GM19438 (cell line): ENCODE data around the gene MAST4.
A peak's percentile ranks its signal among the peaks of the same experiment; 100 is the strongest.
"Not testable (repeated sequence)": the region's sequence is repeated elsewhere in the genome, so short reads cannot be mapped to it uniquely, and the experiment has no call there.

Experiments used
- ATAC-seq: cut with Tn5 transposase; IDR thresholded peaks from one replicate; pipeline ENCODE4 v1.9.1; 2021; ENCODE audit warnings: low read depth; ENCODE audit not compliant: unreplicated experiment

MAST4 gene

DNA sequence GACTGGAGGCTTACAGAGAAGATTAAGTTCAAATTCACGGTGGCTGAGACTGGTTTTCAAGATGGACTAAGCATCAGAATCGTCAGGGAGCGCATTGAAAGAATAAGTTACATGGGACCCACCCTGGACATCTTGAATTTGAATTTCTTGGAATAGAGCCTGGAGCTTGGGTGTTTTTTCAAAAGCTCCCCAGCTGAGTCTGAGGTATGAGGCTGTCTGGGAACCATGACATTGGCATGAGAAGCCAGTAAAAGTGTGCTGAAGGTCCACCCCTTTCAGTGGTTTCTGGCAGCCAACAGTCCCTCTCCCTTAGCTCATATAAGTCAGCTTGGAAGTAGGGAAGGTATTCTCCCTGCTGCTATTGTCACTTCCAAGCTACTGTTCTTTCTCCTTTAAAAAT lies 97.8 kb downstream of the MAST4 start:
- ATAC-seq = no peak

DNA sequence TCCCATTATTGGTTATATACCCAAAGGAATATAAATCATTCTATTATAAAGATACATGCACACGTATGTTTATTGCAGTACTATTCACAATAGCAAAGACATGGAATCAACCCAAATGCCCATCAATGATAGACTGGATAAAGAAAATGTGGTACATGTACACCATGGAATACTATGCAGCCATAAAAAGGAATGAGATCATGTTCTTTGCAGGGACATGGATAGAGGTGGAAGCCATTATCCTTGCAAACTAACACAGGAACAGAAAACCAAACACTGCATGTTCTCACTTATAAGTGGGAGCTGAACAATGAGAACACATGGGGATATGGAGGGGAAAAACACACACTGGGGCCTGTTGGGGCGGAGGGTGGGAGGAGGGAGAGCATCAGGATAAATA lies 99.6 kb downstream of the MAST4 start:
- not testable (repeated sequence) for ATAC-seq

DNA sequence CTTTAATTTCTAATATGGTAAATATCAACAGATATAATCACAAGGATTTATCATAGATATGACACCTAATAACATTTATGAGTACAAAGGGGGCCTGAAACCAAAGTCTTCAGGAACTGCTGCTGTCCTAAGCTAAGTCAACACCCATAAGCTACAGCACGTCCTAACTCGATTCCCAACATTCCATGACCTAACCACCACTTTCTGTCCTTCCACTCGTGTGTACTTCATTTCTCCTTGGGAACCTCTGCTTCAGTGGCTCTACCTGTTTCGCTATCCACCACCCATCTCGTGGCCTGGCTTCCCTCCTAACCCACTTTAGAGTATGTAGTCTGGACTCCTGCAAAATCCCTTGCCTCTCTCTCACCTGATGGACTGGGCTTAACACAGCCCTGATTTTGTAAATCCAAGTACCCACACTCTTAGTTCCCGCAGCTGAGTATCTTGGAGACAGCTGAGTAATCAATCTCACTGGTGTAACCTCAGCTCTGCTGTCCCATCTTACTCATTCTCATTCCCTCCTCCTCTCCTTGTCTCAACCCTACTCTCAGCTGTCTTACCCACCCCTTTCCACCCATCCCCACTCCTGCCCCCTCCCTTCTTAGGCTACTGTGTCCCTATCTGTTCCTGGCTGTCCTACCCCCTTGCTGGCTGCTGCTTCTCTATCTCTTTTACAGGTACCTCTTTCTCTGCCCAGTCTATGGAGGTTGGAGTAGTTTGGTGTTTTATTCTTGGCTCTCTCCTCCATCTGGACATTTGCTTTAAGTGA lies 101.8 kb downstream of the MAST4 start:
- no peak for ATAC-seq

DNA sequence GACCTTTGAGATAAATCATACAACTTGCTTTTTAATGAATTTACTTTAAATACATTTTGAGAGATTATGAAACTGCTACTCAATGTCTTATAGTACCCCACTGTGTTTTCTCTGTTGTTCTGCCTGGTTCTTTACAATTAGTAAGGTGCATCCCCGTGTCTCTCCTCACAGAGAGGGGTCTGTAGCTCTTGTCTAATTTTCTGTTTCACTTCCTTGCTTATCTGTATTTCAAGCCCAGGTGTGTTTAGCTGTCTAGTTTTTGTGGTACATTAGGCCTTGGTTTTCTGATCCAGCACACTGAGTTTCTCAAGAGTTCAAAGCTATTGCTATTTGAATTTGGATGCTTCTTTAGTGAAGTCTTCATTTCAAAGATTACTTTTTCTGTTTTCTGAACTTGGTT lies 105.1 kb downstream of the MAST4 start:
- peak; percentile 76 for ATAC-seq

DNA sequence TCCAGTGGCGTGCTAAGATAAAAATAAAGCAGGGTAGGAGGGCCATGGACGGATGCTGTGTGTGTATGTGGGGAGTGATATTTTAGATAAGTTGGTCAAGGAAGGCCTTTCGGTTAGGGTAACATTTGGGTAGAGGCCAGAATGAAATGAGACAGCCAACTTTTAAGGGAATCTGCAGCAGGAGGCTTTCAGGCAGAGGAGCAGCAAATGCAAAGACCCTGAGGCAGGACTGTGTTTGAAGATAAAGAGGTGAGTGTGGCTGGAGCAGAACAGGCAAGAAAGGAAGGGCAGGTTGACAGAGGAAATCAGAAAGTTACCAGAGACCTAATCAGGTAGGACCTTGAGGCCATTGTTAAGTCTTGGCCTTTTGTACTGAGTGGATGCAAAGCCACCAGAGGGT lies 106.2 kb downstream of the MAST4 start:
- no peak for ATAC-seq

DNA sequence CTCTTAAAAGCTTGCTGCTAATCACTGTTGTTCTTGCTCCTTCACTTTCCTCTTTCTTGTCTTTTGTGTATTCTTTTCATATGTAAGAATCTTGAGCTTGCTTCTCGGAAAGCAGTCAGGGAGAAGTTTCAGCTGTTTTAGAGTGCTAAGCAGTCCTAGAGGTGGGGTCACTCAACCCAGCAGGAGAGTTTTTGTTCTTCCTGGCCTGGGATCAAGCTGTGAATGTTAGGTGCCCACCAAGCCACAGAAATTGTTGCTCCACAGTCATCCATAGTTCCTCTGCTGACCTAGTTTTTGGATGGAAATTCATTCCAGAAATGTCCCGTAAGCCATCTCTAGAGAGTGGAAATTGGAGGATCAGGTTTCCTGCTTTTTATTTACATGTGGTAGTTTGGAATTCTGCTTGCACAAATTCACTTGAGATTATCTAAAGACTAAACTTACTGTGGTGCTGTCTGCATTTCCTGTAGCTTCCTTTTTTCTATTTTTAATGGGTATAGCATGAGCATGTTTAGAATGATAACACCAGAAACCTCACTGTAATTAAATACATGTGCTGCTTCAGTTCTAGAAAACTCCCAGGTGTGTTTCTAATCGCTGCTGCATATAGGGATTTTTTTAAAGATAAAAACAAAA lies 108.7 kb downstream of the MAST4 start:
- no peak for ATAC-seq

DNA sequence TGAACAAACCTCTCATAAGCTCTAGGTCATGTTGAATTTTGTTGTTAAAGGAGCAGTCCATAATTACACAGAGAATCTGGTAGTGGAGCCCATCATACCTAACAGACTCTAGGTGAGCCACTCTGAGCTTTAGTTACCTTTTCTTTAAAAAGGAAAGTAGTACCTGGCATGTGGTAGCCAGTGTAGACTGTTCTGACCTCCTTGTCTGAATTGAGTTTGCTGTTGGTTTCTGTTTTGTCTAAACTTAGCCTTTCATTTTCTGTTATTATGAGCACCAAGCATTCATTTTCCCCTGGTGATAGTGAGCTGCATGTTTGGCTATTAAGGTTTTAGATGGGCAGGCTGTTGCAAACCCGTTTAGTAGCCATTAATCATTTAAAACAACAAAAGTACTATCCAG lies 112.2 kb downstream of the MAST4 start:
- ATAC-seq = peak; percentile 62

DNA sequence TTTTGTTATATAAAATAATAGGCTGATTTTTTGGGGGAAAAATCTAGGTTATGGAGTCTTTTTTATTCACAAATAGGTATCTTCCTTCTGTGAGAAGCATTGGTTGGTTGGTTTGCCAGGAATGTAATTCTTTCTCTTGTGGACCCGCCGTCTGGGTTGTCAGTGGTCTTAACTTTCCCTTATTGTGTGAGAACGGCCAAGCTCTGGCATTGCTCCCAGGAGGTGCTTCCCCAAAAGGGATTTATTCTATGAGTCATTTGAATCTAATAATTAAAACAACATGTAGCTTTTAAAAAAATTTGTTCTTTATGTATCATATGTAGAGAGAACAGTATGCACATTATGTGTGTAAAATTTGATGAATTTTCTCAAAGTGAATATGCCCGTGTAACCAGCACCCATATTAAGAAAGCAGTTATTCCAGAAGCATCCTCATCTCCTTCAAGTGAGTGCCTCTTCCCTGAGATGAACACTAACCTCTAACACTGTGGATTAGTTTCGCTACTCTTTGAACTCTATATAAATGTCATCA lies 114.4 kb downstream of the MAST4 start:
- no peak for ATAC-seq

DNA sequence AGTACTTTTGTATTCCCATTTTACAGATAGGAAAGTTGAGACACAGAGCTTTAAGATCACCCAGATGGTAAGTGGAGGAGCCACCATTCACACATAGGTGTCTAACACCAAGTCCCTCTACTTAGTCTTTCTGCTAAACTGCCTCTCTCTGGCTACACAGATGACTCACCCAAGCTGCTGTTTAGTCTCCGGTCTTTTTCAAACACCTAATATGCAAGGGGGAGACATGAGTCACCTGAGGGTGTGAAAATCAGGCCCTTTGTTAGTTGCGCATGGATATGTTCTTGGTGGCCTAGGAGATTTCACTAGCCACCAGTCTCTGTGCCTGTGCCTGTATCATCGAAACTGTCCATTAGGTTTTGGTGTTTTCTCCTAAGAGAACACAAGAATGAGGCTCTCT lies 117.8 kb downstream of the MAST4 start:
- no peak for ATAC-seq

DNA sequence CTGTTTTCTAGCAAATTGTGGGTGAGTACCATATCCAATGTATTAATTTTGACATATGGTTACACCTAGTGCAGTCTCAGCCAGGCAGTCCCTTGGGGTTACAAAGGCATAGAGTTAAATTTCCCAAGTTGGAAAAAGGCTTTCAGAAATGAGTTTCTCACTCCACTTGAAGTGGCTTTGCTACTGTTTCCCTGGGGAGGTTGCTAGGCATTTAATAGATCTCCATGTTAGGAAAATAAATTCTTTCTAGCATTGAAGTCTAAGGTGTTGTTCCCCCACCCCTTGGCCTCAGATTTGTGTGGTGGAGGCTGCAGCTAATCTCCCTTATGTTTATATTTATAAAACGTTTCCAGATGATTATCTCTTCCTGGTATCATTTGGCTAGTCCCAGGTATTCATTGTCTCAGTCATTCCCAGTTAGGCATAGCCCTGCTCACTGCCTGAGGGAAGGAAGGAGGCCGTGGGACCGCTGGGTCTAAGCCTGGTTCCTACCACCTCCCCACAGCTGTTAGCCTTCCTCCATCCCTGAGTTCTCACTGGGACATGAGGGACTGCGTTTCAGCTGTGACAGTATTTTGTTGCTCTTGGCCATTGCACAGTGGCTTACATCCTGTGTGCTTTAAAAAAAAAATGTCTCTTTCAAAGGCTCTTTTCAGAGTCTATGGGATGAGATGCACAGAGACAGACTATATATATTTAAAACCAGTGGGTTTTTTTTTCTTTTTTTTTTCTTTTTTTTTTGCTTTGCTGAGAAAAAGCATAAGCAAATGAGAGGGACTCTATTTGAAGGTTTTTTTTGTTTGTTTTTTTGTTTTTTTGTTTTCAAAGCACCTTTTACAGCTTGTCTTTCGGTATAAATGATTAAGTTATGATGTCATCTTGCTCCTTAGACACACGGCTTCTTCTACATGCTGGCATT lies 121.5 kb downstream of the MAST4 start:
- ATAC-seq = no peak

DNA sequence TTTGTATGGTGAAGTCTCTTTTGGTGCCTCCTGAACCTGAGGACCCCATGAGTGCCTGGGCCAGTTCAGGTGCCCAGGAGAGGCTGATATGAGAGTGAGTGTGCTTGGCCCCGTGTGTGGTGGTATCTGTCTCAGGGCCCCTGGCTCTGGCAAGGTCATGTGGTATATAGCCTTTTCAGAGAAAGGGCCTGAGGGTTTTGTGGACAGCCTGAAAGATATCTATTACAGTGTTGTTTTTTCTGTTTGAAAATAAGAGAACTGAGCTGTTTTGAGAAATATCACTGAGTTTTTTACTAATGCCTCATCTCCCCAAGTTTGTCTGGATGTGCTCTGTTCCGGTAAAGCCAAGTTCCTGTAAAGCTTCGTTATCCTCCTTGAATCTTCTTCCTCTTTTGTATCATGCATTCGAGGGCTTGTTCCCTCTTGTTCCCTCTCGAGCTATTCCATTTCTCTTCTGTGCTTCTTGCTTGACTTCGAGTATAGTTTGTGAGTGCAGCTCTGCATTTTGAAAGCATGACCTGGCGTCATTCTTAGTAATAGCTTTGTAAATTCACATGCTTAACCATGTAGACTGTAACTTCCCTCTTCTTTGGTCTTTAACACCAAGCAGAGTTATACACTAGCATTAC lies 122.3 kb downstream of the MAST4 start:
- no peak for ATAC-seq

DNA sequence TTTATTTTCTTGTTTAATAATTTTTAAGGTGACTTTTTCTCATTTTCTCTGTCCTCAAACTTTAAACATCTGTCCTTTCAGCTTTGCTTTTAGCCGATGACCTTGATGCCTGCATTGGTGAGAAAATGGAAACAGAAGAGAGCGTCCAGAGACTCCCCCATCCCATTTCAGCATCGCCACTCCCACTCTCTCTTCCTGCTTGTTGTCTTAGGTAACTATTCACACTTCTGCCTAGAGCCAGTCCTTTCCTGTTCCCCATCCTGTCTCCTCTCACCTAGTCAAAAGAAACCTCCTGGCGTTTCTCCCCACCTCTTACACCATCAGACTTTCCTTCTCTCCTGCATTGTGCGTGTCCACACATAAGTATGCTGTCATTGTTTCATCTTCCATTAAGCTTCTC lies 124.6 kb downstream of the MAST4 start:
- no peak for ATAC-seq

DNA sequence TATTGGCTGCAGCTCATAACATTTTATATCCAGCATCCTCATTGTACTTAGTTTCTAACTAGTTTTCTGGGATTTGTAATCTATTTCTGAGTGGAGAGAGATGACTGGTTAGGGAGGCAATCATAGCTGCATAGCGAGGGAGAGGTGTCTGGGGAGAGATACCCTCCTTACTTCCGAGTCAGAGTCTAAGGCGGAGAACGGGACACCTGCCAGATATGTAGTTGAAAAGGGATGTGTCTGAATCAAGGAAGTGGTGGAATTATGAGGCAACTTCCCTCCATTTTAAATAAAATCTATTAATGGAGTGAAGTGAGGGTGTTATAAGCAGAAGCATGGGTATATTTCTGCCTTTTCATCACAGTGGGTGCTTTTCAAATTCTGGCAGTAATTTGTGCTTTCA lies 126.5 kb downstream of the MAST4 start:
- no peak for ATAC-seq

DNA sequence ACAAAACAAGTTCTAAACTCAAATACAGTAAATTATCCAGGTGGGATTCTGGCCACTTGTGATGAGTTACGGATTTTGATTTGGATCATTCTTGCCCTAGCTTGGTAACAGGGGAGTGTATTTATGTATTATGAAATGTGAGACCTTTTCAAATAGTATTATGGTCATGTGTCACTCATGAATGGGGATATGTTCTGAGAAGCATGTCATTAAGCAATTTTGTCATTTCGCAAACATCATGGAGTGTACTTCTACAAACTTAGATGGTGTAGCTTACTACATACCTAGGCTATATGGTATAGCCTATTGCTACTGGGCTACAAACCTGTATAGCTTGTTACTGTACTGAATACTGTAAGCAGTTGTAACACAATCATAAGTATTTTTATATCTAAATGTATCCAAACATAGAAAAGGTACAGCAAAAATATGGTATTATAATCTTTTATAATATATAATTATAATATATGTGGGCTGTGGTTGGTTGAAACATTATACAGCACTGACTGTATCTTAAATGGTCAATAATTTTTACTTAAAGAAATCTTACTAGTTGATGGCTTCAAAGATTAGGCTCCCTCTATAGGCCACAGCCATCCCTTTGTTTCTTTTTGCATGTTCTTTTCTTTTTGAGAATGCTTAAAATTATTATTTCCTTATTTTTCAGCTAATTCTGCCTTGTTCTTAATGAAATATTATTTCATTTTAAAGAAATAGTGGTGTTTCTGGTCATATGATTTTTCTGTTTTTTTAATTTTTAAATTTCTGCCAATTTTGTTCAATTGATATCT lies 128.4 kb downstream of the MAST4 start:
- no peak for ATAC-seq

DNA sequence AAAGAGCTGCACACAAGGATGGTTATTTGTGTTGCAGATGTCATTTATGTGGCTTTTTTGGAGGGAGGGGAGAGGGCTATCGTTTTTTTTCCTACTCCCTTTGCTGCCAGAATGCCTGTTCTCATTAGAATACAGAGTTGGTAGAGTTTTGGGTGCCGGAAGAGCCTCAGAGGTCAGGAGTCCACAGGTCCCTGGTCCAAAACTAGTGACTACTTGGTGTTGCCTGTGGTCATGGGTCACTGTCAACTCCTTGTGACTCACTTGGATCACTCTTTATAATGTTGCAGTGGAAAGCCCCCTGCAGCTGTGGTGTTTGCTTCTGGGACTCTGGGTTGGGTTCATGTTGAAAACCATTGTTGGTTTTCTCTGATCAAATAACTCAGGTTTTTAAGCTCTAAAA lies 131.4 kb downstream of the MAST4 start:
- ATAC-seq = no peak

DNA sequence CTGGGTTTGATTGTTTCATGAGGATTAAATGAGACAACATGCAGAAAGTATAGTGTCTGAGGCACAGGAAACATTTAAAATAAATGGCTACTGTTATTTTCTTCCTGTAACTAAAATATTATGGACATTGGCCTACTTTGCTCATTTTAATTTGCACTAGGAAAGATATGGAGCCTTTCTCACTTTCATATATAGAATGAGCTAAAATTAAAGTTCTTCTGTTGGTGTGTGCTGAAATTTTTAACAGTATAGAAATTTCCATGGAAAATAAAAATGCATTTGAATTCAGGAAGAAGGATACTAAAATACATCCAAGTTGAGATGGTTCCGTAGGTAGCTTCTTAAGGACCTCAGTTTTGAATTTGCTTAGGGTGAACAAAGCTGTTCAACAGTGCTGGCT lies 131.9 kb downstream of the MAST4 start:
- no peak for ATAC-seq

DNA sequence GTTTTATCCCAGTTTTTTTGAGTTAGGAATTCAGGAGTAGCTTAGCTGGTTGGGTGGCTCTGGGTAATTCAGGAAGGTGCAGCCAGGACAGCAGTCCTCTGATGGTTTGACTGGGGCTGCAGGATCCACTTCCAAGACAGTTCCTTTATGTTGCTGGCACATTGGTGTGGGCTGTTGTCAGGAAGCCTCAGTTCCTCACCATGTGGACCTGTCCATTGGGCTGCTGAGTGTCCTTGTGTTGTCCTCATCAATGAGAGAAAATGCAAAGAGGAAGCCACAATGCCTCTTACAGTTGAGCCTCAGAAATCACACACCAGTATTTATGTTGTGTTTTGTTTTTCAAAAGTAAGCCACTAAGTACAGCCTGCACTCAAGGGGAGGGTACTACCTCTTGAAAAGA lies 140.9 kb downstream of the MAST4 start:
- no peak for ATAC-seq

DNA sequence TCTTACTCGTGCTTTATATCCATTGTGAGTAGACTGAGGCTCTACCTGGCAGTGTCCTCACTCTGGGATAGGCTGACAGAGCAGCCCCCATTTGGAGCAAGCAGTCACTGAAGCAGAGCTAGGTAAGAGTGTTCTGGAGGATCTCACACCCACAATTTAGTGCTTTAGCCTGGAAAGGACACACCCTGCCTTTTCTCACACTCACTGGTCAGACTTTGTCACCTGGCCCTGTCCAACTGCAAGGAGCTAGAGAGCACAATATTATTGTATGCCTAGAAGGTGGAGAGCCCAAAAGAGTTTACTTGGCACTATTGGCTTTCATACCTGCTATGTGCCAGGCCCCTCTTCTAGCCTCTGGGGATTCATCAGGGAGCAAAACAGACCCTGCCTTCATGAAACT lies 141.9 kb downstream of the MAST4 start:
- no peak for ATAC-seq

DNA sequence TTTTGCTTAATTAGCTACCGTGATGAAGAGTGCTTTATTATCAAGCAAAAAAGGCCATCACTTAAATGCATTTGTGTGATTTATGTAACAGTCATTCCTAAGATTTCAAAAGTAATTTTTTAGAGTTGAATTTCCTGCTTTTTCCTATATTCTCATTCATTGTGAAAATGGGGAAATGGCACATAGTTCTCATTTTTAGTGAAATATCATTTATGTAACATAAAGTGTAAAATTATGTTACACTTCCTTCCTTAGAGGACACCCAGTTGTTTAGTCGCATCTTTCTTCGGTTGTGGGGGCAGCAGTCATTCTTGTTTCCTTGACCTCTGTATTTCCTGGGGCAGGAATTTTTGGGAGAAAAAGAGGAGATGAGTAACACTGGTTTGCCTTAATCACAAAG lies 142.8 kb downstream of the MAST4 start:
- no peak for ATAC-seq

DNA sequence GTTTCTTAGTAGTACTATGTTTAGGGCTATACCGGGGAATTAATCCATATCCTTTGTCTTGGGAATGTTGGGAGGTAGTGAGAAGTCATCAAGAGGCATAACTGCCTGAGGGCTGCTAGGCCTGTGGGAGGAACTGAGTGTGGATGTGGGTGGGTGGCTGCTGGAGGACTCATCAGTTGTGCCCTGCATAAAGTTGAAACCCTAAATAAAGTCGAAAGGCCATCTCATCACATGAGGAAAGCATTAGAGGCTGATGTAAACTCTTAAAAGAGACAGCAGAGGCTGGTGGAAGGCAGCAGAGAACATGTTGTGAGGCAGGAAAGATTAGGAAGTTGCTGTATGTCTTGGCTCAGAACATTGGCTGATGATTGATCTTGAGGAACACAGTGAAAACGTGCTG lies 143.8 kb downstream of the MAST4 start:
- no peak for ATAC-seq
